Non-pigmented ciliary epithelial cell (primary cell): ENCODE results near the gene FRYL.
"Not testable (repeated sequence)": the region's sequence is repeated elsewhere in the genome, so short reads cannot be mapped to it uniquely, and the experiment has no call there.

Experiments
- DNase-seq: peaks from one replicate; pipeline ENCODE4 v3.0.0-alpha.2; 2010; ENCODE audit warnings: low read depth

The FRYL gene

GRCh38 chr4:48694824-48695223, 85.3 kb downstream of the FRYL start:
- no peak for DNase-seq

DNA sequence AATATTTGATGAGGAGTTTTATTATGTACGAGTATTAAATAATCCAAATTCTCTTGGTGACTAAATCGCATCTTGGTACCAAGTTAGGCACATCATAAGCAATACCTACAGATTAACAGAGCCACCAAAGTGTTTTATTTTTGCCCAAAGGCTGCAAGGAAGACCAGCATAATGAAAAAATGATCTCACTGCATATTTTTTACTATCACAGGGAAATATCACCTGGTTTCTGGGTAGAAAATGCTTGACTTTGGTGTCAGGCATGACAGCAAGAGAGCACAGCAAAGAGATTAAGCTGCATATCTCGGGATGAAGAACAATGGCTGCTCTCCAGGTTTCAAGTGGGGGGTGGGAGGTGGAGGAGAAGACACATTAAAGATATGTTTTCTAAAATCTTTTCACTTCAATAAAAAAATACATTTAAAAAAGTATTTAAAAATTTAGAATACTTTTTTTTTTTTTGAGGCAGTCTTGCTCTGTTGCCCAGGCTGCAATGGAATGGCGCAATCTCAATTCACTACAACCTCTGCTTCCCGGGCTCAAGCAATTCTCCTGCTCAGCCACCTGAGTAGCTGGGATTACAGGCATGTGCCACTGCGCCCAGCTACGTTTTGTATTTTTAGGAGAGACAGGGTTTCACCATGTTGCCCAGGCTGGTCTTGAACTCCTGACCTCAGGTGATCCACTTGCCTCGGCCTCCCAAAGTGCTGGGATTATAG, 86.1 kb downstream of the FRYL start:
- DNase-seq, result no peak

GRCh38 chr4:48692897-48693296, 87.2 kb downstream of the FRYL start:
- DNase-seq, result no peak

DNA sequence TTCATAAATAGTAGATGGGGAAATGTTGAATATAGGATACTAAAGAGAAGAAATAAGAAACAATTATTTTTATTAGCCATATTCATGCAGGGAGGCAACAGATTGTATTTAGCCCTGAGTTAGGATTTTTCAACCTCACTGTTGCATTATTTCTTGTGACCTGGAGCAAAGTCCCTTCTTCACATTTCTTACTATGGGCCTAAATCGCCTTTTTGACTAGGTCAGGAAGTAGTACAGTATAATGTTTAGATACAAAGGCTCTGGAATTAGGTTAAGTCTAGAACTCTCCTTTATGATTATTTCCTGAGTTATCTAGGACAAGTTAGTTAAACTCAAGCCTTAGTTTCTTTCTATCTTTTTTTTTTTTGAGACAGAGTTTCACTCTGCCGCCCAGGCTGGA, 88.0 kb downstream of the FRYL start:
- DNase-seq, result no peak

- DNase-seq, result no peak
Observed at GRCh38 chr4:48688953-48689352, 91.1 kb downstream of the FRYL start.

DNA sequence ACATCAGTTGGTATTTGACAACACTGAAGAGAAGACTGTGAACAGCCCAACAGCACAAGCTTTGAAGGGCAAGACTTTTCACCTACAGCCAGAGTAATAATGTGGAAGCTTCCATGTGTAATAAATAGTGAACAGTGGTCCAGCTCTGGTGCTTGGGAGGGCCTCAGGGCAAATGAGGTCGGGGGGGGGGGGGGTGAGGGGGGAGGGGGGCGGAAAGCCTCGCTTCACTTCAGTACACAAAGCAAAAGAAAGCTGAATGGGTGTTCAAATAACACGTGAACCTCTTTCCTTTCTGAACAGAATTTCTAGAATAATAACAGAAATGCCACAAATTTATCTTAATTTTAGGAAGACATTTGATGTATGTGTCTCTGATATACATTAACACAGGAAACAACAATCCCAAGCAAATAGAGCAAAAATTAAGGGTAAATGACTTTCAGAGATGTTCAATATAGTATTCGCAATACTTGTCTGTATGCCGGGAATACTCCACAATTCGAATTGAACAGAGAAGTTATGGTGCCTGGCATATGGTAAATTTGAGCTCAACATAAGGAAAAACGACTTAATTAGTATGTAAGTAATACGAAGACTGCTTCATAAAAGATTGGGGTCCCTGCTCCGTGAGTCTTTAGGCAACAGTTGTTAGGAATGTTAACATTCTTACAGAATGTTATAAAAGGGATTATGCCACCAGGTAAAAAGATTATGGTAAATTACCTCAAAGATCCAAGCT, 92.6 kb downstream of the FRYL start:
- no peak for DNase-seq

DNA sequence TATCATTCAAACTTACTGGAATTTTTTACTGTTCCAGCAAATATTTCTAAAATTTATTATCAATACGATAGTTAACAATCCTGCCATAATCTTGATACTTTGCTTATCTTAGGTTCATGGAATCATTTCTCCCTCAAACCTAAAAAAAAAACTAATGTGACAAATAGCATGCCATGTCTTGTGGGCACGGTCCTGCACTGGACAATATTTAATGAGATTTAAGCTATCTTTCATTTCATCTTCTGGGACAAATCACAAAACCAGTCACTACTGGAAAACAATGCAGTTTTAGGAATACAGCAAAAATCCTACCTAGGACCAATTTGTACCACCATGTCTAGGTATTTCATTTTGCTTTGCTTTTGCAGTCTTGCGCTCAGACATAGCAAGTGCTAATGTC, 93.7 kb downstream of the FRYL start:
- no peak for DNase-seq

- DNase-seq, result no peak
Observed at GRCh38 chr4:48683784-48684666, 96.1 kb downstream of the FRYL start.

GRCh38 chr4:48682870-48683269, 97.2 kb downstream of the FRYL start:
- not testable (repeated sequence) for DNase-seq

- no peak for DNase-seq
Observed at GRCh38 chr4:48681856-48682255, 98.2 kb downstream of the FRYL start.

DNA sequence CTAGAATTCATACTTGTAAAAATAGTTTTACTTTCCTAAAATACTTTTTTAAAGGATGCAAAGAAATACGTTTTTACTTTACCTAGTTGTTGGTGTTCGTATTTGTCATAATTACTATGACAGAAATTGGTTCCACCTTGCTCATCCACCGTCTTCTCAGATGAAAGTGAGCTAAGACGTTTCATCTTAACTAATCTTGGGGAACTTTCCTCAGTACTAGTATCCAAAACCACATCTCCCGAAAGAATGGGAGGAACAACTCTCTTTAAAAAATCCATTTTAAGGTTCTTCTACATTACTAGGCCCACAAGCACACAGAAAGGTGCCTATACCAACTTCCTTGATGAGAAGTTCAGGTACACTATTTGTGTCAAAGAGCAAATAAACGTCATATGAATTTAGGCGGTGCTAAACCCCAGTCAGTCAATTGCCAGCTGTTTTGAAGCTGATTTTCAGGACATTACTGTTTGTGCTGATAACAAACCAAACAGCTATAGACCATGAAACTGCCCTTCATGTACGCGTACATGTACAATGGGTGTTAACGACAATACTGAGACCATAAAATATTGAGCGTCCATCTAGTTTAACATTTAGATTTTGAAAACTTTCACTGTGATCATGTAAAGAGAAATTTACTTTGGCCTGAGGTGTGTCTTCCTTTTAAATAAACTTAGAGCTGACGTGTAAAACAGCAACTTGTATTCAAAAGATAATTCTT, 99.1 kb downstream of the FRYL start:
- no peak for DNase-seq

DNA sequence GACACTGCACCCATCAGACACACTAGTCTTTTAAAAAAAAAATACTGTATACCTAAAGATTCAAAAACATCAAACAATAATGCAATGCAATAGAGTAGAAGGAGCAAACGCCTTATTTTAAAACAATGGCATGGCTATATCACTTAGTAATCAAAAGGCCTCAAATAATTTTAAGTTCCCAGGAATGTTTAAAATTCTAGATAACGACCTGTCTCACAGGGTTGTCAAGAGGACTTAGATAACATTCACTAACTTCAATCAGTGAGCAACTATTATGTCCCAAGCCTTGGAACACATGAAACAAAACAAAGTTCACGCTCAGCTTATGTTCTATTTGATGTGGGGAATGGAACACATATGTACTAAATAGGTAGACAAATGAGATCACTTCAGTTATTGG, 106.5 kb downstream of the FRYL start:
- DNase-seq, result no peak

DNA sequence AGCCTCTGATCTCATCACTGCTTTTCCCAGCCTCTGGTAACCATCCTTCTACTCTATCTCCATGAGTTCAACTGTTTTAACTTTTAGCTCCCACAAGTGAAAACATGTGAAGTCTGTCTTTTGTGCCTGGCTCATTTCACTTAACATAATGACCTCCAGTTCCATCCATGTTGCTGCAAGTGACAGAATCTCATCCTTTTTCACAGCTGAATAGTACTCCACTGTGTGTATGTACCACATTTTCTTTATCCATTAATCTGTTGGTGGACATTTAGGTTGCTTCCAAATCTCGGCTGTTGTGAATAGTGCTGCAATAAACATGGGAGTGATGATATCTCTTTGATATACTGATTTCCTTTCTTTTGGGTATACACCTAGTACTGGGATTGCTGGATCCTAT, 109.5 kb downstream of the FRYL start:
- no peak for DNase-seq

GRCh38 chr4:48669086-48669485, 111.0 kb downstream of the FRYL start:
- no peak for DNase-seq

DNA sequence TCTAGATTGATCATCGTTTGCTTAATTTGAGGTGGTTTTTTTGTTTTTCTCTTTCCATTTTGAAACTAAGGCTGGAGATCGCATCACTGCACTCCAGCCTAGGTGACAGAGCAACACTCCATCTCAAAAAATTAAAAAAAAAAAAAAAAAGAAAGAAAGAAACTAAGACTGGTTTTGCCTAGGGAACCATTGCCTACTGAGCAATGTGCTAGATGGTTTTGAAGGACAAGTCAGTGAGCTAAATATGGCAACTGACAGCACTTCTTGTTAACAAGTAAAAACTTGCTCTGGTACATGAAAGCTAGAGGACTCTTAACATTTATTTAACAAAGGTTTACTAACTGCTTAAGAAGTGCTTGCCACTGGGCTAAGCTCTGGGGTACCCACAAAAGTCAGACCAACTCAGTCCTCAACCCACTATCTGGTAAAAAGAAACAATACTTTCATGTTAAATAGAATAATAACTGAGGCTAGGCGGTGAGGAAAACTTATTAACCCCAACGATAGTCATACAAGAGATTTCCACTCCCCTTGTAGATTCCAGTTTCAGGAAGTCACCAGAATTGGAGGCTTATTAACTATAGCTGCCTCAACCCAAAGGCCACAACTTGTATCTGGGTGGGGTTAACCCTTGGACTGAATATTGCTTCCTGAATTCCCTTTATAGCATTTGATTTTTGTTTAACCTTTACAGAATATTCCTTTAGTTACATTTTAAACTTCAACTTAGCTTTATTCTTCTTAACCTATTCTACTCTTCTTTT, 111.6 kb downstream of the FRYL start:
- DNase-seq, result no peak

DNA sequence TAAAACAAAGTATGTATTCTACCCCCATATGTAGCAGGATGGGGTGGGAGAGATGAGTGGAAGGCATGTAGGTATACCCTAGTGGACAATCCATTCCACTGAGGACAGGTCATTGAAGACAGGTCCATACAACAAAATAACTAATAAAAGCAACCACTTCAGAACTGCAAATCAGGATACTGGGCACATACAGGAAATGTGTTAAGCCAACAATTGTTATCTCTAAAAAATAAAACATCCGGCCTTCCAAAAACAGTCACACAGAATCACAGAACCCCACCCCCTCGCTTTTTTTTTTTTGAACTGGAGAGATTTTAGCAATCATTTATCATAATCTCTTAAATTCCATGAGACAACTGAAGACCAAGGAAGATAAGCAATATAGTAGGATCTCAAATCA, 112.9 kb downstream of the FRYL start:
- DNase-seq, result no peak

GRCh38 chr4:48665555-48666186, 114.4 kb downstream of the FRYL start:
- DNase-seq, result no peak

DNA sequence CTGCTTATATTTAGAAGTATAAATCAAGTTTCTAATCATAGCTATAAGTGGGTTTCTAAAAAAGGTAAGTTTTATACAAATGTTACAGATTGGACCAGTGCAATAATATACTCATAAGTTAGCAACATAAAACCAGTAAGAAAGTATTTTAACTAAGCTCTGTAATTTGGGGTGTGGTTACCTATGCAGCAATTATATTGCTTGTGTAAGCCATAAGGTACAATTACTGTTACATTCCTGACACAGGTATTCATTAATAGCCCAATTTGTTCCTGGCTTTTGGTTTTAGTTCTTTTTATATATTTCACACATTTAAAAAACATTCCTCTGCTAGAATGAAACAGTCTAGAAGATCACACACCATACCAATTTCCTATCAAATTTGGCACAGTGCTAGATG, 115.1 kb downstream of the FRYL start:
- no peak for DNase-seq

DNA sequence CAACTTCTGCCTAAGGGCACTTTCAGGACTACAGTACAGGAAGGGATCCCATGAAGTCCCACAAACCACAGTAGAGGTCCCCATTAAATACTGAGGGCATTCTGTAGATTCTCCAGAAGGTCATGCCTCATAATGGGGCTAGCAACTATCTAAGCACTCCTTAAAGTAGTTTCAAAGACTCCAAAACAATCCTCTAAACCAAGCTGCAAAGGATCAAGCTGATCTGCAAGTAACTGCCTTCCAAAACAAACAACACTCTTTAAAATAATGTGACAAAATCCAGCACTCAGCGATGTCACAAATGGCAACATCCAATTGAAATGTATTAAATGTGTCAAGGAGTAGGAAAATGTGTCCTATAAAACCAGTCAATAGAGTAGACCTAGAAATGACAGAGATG, 118.7 kb downstream of the FRYL start:
- DNase-seq, result no peak

DNA sequence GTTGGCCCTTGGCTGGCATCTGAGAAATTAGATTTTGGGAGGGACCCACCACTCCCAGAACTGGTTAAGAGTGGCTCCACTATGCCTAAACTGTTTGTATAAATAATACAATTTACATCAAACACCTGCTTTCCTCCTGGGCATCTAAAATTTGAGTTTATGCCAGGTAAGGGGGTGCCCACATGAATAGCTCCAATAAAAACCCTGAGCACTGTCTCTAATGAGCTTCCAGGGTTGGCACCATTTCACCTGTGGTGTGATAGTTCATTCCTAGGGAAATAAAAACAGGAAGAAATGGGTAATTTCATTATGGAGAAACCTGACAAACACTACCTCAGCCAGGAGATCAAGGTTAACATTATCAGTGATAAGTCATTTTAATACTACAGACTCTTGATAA, 119.7 kb downstream of the FRYL start:
- no peak for DNase-seq
